RWPE1 (cell line): ENCODE data around the gene PTPRD.

ENCODE experiments used
- CTCF ChIA-PET: fragments of 350-600 bp; sonication (Branson Sonifier 250); formaldehyde crosslinking; extraction: SDS; loops from one replicate; lab custom pipeline; 2021; lab: Yijun Ruan, JAX
- POLR2A ChIA-PET: fragments of 400-600 bp; formaldehyde crosslinking; extraction: SDS; loops from one replicate; lab custom pipeline; 2020; ENCODE audit warnings: antibody characterized with exemption; ENCODE audit not compliant: low non-redundant PET; lab: Yijun Ruan, JAX
- DNase-seq: peaks from one replicate; pipeline ENCODE4 v3.0.0; 2012; ENCODE audit warnings: low spot score
- H3K27ac ChIP-seq: fragments of 450-650 bp; 2 replicates; pipeline ENCODE4 v1.5.1; 2017
- TF ChIP-seq, protein P1 (sequence below): fragments of 450-650 bp; conservative IDR thresholded peaks from 2 replicates; pipeline ENCODE4 v1.5.1; 2017; ENCODE audit warnings: low read depth, mild to moderate bottlenecking

The PTPRD gene

DNA sequence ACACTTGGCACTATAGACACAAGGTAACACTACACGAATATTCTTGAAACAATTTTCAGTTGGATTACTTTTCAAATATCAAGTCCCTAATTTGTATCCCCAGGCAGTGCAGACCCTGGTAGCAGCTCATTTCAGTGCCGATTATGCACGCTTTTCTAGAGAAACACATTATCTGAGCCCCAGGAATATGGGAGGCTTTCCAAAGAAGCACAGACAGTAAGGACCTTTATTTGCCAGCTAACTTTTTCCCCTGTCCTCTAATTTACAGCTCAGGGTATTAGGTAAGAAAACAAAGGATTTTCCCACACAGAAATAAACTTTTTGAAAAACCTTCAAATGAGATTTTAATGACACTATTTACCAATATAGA, 1961.0 kb downstream of the PTPRD start:
- DNase-seq, result no peak
- ChIA-PET CTCF (interaction anchor here (0.5 kb wide), 1 partner anchor 1583 kb away, joined by 3 read pairs; no protein-coding TSS in a partner anchor), POLR2A (no interaction called here)
- TF ChIP-seq, protein P1, sequence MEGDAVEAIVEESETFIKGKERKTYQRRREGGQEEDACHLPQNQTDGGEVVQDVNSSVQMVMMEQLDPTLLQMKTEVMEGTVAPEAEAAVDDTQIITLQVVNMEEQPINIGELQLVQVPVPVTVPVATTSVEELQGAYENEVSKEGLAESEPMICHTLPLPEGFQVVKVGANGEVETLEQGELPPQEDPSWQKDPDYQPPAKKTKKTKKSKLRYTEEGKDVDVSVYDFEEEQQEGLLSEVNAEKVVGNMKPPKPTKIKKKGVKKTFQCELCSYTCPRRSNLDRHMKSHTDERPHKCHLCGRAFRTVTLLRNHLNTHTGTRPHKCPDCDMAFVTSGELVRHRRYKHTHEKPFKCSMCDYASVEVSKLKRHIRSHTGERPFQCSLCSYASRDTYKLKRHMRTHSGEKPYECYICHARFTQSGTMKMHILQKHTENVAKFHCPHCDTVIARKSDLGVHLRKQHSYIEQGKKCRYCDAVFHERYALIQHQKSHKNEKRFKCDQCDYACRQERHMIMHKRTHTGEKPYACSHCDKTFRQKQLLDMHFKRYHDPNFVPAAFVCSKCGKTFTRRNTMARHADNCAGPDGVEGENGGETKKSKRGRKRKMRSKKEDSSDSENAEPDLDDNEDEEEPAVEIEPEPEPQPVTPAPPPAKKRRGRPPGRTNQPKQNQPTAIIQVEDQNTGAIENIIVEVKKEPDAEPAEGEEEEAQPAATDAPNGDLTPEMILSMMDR, result no peak
- no peak overlapping the region for H3K27ac ChIP-seq

DNA sequence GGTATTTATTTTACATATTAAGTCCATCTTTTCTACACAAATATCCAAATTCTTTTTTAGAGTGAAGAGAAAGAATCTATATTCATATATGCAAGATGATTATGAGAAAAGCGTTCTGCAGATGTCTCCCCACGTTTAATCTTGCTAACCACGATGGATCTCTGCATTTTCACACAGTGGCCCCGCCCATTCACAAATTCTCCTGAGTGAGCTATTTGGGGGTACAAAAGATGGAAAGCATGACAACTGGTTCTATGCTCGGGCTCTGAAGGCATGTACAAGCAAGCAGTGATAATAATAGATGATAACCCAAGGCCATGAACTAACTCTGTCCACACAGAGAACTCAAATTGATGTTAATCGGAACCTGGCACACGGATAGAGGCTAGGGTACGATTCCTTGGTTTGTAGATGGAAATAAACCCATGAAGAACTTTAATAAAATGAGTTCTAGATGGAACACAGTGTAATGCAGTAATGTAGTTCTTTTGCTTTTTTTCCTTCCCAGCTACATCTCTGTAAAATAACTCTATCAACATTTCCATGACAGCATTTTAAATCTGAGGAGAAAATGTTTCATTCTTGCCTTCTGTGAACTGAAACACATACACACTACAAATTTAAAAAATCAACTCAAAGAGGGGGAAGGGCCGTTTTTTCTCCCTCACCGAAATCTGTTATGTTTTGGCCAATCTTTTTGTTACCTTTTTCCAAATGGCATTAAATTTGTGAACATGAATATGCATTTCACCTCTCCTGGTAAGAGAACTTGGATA, 1961.5 kb downstream of the PTPRD start:
- ChIA-PET POLR2A (no interaction called here), CTCF (no interaction called here)
- DNase-seq, result no peak
- H3K27ac ChIP-seq, result no peak overlapping the region
- TF ChIP-seq, protein P1, result no peak

GRCh38 chr9:8649807-8650206, 1963.0 kb downstream of the PTPRD start:
- DNase-seq, result no peak
- CTCF ChIA-PET, result no interaction called here
- POLR2A ChIA-PET, result no interaction called here
- TF ChIP-seq, protein P1, result no peak
- H3K27ac ChIP-seq, result no peak overlapping the region

- ChIA-PET POLR2A (no interaction called here), CTCF (no interaction called here)
- no peak overlapping the region for H3K27ac ChIP-seq
- no peak for DNase-seq
- TF ChIP-seq, protein P1, result no peak
These were observed 1963.6 kb downstream of the PTPRD start for GRCh38 chr9:8649160-8649559.

DNA sequence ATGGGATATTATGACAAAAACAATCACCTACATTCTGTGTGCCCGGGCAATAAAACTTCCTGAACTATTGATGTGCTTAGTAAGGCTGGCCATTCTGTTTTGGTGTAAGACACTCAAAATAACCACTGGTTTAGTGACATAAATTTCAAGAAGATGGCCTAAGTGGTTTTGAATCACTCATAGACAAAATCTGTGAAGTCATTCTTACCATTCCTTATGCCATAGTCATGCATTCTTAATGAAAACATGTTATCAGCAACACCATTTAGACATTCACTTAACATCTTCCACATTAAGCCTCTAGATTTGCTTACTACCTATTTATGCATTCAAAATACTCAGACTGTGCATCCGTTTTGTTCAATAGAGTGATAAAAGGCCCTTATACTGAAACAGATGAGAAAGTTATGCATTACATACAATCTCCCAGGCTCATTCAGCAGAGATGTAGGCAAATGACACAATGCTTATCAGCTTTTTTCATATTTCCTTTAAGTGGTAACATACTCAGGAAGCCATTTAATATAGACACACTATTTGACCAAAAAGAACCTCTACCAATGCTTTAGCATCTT, 1964.4 kb downstream of the PTPRD start:
- H3K27ac ChIP-seq, result no peak overlapping the region
- DNase-seq, result no peak
- TF ChIP-seq, protein P1, result no peak
- ChIA-PET CTCF (no interaction called here), POLR2A (no interaction called here)

GRCh38 chr9:8647824-8648223, 1965.0 kb downstream of the PTPRD start:
- POLR2A ChIA-PET, result no interaction called here

More at GRCh38 chr9:8647824-8648223, 1965.0 kb downstream of the PTPRD start:
- CTCF ChIA-PET, result no interaction called here
- TF ChIP-seq, protein P1, result no peak
- no peak overlapping the region for H3K27ac ChIP-seq
- DNase-seq, result no peak
